ENCODE data around the gene FBLN2.

Gene FBLN2

GRCh38 chr3:13608969-13609725, 60.2 kb downstream of the FBLN2 start:
- no peak overlapping the region for H3K4me3 ChIP-seq (ENCODE audit: low read depth, low read length)
- no peak for DNase-seq (ENCODE audit: low read depth, low spot score)
- no peak for TF ChIP-seq CTCF (IDR thresholded peaks at IDR 0.05; ENCODE audit: insufficient read depth, low read length, missing control alignments)
- ChIA-PET CTCF (interaction anchor here (1.9 kb wide), 1 partner anchor 40 kb away, joined by 6 read pairs; no protein-coding TSS in a partner anchor), POLR2A (no interaction called here)

GRCh38 chr3:13610006-13610570, 61.2 kb downstream of the FBLN2 start:
- CTCF ChIA-PET: interaction anchor here (0.9 kb wide), 1 partner anchor 38 kb away, joined by 3 read pairs; no protein-coding TSS in a partner anchor
- TF ChIP-seq CTCF (IDR thresholded peaks at IDR 0.05; ENCODE audit: insufficient read depth, low read length, missing control alignments): no peak
- H3K4me3 ChIP-seq (ENCODE audit: low read depth, low read length): no peak overlapping the region
- POLR2A ChIA-PET: no interaction called here
- DNase-seq (ENCODE audit: low read depth, low spot score): no peak

- DNase-seq (ENCODE audit: low read depth, low spot score): no peak
- no peak overlapping the region for H3K4me3 ChIP-seq (ENCODE audit: low read depth, low read length)
- no peak for TF ChIP-seq CTCF (IDR thresholded peaks at IDR 0.05; ENCODE audit: insufficient read depth, low read length, missing control alignments)
- POLR2A ChIA-PET: no interaction called here
- CTCF ChIA-PET: interaction anchor here (1.4 kb wide), 1 partner anchor 47 kb away, joined by 3 read pairs; no protein-coding TSS in a partner anchor
Measured at GRCh38 chr3:13611221-13611620, 62.3 kb downstream of the FBLN2 start.

GRCh38 chr3:13612829-13613228, 63.9 kb downstream of the FBLN2 start:
- H3K4me3 ChIP-seq (ENCODE audit: low read depth, low read length): no peak overlapping the region
- CTCF ChIA-PET: interaction anchor here (0.7 to 1.6 kb wide), 2 partner anchors 16 to 39 kb away, joined by 3 read pairs; no protein-coding TSS in a partner anchor
- no peak for DNase-seq (ENCODE audit: low read depth, low spot score)
- no peak for TF ChIP-seq CTCF (IDR thresholded peaks at IDR 0.05; ENCODE audit: insufficient read depth, low read length, missing control alignments)
- POLR2A ChIA-PET: no interaction called here

- no peak for TF ChIP-seq CTCF (IDR thresholded peaks at IDR 0.05; ENCODE audit: insufficient read depth, low read length, missing control alignments)
- POLR2A ChIA-PET: no interaction called here
- no peak for DNase-seq (ENCODE audit: low read depth, low spot score)
- H3K4me3 ChIP-seq (ENCODE audit: low read depth, low read length): no peak overlapping the region
- CTCF ChIA-PET: interaction anchor here (1.6 kb wide), 1 partner anchor 39 kb away, joined by 3 read pairs; no protein-coding TSS in a partner anchor
Measured at GRCh38 chr3:13613343-13614190, 64.6 kb downstream of the FBLN2 start.

- H3K4me3 ChIP-seq (ENCODE audit: low read depth, low read length): no peak overlapping the region
- ChIA-PET CTCF (no interaction called here), POLR2A (no interaction called here)
Measured at GRCh38 chr3:13614607-13615006, 65.7 kb downstream of the FBLN2 start.

More at GRCh38 chr3:13614607-13615006, 65.7 kb downstream of the FBLN2 start:
- no peak for TF ChIP-seq CTCF (IDR thresholded peaks at IDR 0.05; ENCODE audit: insufficient read depth, low read length, missing control alignments)
- no peak for DNase-seq (ENCODE audit: low read depth, low spot score)

All from AG04449 (cell line).